ENCODE results near the gene TMEM101. TPM values are rescaled to one million over a fixed set of nuclear protein-coding genes. Genes with fewer than 3 reads are reported as not detected.

Gene TMEM101
- total RNA-seq, 1 experiment from 2014 or later = 18.6 TPM

DNA sequence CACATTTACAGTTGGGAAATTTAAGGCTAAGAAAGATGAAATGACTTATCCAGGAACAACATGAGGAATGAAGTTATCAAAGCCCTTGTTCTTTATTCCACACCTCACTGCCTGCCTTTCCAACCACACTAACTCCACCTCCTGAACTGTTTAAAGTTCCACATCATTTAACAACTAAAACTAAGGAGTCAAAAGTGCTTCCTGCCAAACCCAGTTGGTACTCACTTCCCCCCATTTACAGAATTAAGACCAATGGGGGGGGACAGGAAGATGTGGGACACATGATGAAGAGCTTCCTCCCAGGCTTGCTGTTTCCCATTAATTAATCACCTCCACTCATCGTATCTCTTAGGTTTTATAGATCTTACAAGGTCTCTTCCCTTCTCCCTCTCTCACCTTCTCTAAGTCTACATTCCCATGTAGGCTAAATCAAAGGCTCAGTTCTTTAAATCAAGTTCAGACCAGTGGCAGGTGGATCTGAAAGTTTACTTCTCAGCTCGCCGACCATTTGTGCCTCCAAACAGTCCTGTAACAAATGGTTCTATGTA lies 19.2 kb upstream of the TMEM101 start:
- Histone ChIP-seq H4K5ac (ENCODE audit: insufficient read length, low read depth, low read length) (no peak overlapping the region), H3K4me2 (ENCODE audit: insufficient read depth, insufficient read length, low read length) (no peak overlapping the region), H3K27ac (ENCODE audit: insufficient read length, low read depth, low read length) (no peak overlapping the region), H3K18ac (ENCODE audit: insufficient read length, low read depth, low read length) (no peak overlapping the region), H3K4me1 (ENCODE audit: insufficient read depth, low read length) (no peaks in the 10 kb centered on the region), H3K9ac (ENCODE audit: extremely low read depth, insufficient read length, low read length) (no peak overlapping the region), H4K8ac (replicated peaks; ENCODE audit: insufficient read length, low read depth, low read length) (no peak overlapping the region), H2AK5ac (ENCODE audit: insufficient read length, low read length) (no peak overlapping the region), H2AFZ (ENCODE audit: low read length) (no peak overlapping the region), H3K4ac (ENCODE audit: low read depth, low read length) (no peak overlapping the region), H4K20me1 (ENCODE audit: control insufficient read depth, insufficient read depth, insufficient read length) (no peaks in the 10 kb centered on the region), H2BK15ac (ENCODE audit: low read depth, low read length) (no peak overlapping the region), H2BK12ac (ENCODE audit: insufficient read length, low read depth, low read length) (no peak overlapping the region), H4K91ac (ENCODE audit: insufficient read length, low read depth, low read length) (no peak overlapping the region), H3K56ac (ENCODE audit: insufficient read length, low read depth, low read length) (no peak overlapping the region), H3K27me3 (ENCODE audit: insufficient read depth, low read length) (no peaks in the 10 kb centered on the region), H3K14ac (ENCODE audit: insufficient read depth, low read length) (no peak overlapping the region), H3K23me2 (ENCODE audit: insufficient read length, low read depth, low read length, poor library complexity, severe bottlenecking) (no peaks in the 10 kb centered on the region), H2BK120ac (ENCODE audit: low read depth, low read length, poor library complexity, severe bottlenecking) (no peak overlapping the region), H3K9me3 (ENCODE audit: control insufficient read depth, low read depth, low read length) (no peaks in the 10 kb centered on the region), H2BK20ac (ENCODE audit: low read depth, low read length, poor library complexity, severe bottlenecking) (no peak overlapping the region), H3T11ph (ENCODE audit: low read length) (no peak overlapping the region), H2BK5ac (ENCODE audit: insufficient read length, low read length) (no peak overlapping the region), H3K79me1 (ENCODE audit: insufficient read depth, low read depth, low read length, poor library complexity, severe bottlenecking) (no peaks in the 10 kb centered on the region), H3K23ac (ENCODE audit: insufficient read length, low read depth, low read length) (no peak overlapping the region), H3K79me2 (ENCODE audit: insufficient read depth, low read length) (no peaks in the 10 kb centered on the region)
- no CpG with 5 or more reads among the region's 3 CpGs for WGBS (ENCODE audit: extremely low coverage, insufficient read length, low lambda C conversion rate)
- Mint-ChIP-seq H3K27me3 (ENCODE audit: low read depth) (no peaks in the 10 kb centered on the region), H3K9me3 (no peaks in the 10 kb centered on the region), H3K4me1 (no peaks in the 10 kb centered on the region), H3K27ac (no peak overlapping the region; a peak in 1 of 7 replicates), H3K4me3 (no peak overlapping the region), H3K36me3 (ENCODE audit: insufficient read depth in 1 of 3, low read depth in 3 of 3) (peaks cover 30 to 77% (median 67%) of the 10 kb centered on the region in 3 experiments; a peak in 6 of 7 replicates)
- no peak for DNase-seq
- TF ChIP-seq, protein P1, sequence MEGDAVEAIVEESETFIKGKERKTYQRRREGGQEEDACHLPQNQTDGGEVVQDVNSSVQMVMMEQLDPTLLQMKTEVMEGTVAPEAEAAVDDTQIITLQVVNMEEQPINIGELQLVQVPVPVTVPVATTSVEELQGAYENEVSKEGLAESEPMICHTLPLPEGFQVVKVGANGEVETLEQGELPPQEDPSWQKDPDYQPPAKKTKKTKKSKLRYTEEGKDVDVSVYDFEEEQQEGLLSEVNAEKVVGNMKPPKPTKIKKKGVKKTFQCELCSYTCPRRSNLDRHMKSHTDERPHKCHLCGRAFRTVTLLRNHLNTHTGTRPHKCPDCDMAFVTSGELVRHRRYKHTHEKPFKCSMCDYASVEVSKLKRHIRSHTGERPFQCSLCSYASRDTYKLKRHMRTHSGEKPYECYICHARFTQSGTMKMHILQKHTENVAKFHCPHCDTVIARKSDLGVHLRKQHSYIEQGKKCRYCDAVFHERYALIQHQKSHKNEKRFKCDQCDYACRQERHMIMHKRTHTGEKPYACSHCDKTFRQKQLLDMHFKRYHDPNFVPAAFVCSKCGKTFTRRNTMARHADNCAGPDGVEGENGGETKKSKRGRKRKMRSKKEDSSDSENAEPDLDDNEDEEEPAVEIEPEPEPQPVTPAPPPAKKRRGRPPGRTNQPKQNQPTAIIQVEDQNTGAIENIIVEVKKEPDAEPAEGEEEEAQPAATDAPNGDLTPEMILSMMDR (conservative IDR thresholded peaks at IDR 0.05) = no peak
